DND-41 (cell line): ENCODE results near the gene LRRC8E.
A peak's percentile ranks its signal among the peaks of the same experiment; 100 is the strongest.
"Not testable (repeated sequence)": the region's sequence is repeated elsewhere in the genome, so short reads cannot be mapped to it uniquely, and the experiment has no call there.

ENCODE experiments used
- ATAC-seq: fragments of 200-7000 bp; cut with Tn5 transposase; 3 replicates; pipeline ENCODE4 v1.9.1; 2021; ENCODE audit warnings: low read depth; ENCODE audit not compliant: insufficient read depth
- DNase-seq: peaks from one replicate; pipeline ENCODE4 v3.0.0-alpha.2; 2020
- H2AFZ ChIP-seq: 2 replicates; pipeline ENCODE4 v1.6.0; 2012; ENCODE audit warnings: low read depth, low read length
- H3K27ac ChIP-seq: 2 replicates; pipeline ENCODE4 v1.5.1; 2012; ENCODE audit warnings: low read length, inconsistent platforms
- H3K27me3 ChIP-seq: fragments of 200-600 bp; sonication (generic); 2 replicates; pipeline ENCODE4 v1.6.0; 2012; ENCODE audit warnings: low read length, mild to moderate bottlenecking, inconsistent platforms; ENCODE audit not compliant: insufficient read depth, poor library complexity
- H3K36me3 ChIP-seq: 2 replicates; pipeline ENCODE4 v1.5.1; 2012; ENCODE audit warnings: low read length, inconsistent platforms; ENCODE audit not compliant: insufficient read depth
- H3K4me1 ChIP-seq: 2 replicates; pipeline ENCODE4 v1.5.1; 2012; ENCODE audit warnings: mild to moderate bottlenecking, low read length; ENCODE audit not compliant: insufficient read depth
- H3K4me2 ChIP-seq: 2 replicates; pipeline ENCODE4 v1.6.0; 2012; ENCODE audit warnings: mild to moderate bottlenecking, moderate library complexity, low read length, inconsistent platforms; ENCODE audit not compliant: insufficient read depth
- H3K4me3 ChIP-seq, 2 experiments: fragments of 200-600 bp in 1 of 2; shearing (Covaris generic) in 1 of 2; 2 replicates each; pipeline ENCODE4 v1.5.1; 2012 to 2016; ENCODE audit warnings: inconsistent platforms in 2 of 2, low read length in 2 of 2, mild to moderate bottlenecking in 2 of 2, low read depth in 1 of 2, moderate library complexity in 1 of 2
- H3K79me2 ChIP-seq: 2 replicates; pipeline ENCODE4 v1.6.0; 2012; ENCODE audit warnings: low read length, inconsistent platforms; ENCODE audit not compliant: insufficient read depth
- H3K9ac ChIP-seq: 2 replicates; pipeline ENCODE4 v1.6.0; 2012; ENCODE audit warnings: low read depth, mild to moderate bottlenecking, inconsistent platforms, low read length, moderate library complexity
- H3K9me3 ChIP-seq: 2 replicates; pipeline ENCODE4 v1.5.1; 2012; ENCODE audit warnings: low read length, moderate library complexity, mild to moderate bottlenecking, inconsistent platforms; ENCODE audit not compliant: insufficient read depth, severe bottlenecking
- H4K20me1 ChIP-seq: 2 replicates; pipeline ENCODE4 v1.6.0; 2012; ENCODE audit warnings: low read length; ENCODE audit not compliant: insufficient read depth
- EZH2 ChIP-seq: IDR thresholded peaks from 3 replicates; pipeline ENCODE4 v1.6.1; 2012; ENCODE audit warnings: borderline replicate concordance, low read depth, mild to moderate bottlenecking, moderate library complexity, low read length, inconsistent platforms; ENCODE audit not compliant: severe bottlenecking
- TF ChIP-seq, protein P1 (sequence below): IDR thresholded peaks from 2 replicates; pipeline ENCODE4 v1.5.1; 2012; ENCODE audit warnings: borderline replicate concordance, low read length, moderate library complexity, mild to moderate bottlenecking; ENCODE audit not compliant: poor library complexity, severe bottlenecking; ENCODE audit errors: extremely low read depth

The LRRC8E gene

DNA sequence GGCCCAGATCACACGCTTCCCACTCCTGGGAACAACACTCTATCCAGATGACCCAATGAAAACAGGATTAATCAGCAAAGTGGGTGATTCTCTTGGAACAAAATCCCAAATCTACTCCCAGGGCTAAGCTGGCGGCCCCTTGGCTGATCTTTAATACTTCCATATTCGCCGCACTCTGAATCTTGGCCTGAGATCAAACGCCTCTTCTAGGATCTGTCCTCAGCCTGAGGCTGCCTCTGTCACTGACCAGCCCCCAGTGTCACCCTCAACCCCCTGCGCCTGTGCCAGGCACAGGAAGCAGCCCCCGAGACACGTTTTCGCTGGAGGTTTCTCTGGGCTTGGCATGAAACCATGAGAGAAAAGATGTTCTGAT is 40.0 kb downstream of the LRRC8E start:
- Histone ChIP-seq H2AFZ (no peak overlapping the region), H3K36me3 (peaks cover 49% of the 10 kb centered on the region), H3K27me3 (no peaks in the 10 kb centered on the region), H4K20me1 (peaks cover 46% of the 10 kb centered on the region), H3K27ac (no peak overlapping the region), H3K9ac (no peak overlapping the region), H3K79me2 (peaks cover 9% of the 10 kb centered on the region), H3K4me3 (no peak overlapping the region), H3K9me3 (no peaks in the 10 kb centered on the region), H3K4me2 (no peak overlapping the region), H3K4me1 (peaks cover 18% of the 10 kb centered on the region)
- TF ChIP-seq, protein P1, sequence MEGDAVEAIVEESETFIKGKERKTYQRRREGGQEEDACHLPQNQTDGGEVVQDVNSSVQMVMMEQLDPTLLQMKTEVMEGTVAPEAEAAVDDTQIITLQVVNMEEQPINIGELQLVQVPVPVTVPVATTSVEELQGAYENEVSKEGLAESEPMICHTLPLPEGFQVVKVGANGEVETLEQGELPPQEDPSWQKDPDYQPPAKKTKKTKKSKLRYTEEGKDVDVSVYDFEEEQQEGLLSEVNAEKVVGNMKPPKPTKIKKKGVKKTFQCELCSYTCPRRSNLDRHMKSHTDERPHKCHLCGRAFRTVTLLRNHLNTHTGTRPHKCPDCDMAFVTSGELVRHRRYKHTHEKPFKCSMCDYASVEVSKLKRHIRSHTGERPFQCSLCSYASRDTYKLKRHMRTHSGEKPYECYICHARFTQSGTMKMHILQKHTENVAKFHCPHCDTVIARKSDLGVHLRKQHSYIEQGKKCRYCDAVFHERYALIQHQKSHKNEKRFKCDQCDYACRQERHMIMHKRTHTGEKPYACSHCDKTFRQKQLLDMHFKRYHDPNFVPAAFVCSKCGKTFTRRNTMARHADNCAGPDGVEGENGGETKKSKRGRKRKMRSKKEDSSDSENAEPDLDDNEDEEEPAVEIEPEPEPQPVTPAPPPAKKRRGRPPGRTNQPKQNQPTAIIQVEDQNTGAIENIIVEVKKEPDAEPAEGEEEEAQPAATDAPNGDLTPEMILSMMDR, result no peak
- TF ChIP-seq EZH2, result no peak
- DNase-seq, result no peak
- ATAC-seq, result no peak

DNA sequence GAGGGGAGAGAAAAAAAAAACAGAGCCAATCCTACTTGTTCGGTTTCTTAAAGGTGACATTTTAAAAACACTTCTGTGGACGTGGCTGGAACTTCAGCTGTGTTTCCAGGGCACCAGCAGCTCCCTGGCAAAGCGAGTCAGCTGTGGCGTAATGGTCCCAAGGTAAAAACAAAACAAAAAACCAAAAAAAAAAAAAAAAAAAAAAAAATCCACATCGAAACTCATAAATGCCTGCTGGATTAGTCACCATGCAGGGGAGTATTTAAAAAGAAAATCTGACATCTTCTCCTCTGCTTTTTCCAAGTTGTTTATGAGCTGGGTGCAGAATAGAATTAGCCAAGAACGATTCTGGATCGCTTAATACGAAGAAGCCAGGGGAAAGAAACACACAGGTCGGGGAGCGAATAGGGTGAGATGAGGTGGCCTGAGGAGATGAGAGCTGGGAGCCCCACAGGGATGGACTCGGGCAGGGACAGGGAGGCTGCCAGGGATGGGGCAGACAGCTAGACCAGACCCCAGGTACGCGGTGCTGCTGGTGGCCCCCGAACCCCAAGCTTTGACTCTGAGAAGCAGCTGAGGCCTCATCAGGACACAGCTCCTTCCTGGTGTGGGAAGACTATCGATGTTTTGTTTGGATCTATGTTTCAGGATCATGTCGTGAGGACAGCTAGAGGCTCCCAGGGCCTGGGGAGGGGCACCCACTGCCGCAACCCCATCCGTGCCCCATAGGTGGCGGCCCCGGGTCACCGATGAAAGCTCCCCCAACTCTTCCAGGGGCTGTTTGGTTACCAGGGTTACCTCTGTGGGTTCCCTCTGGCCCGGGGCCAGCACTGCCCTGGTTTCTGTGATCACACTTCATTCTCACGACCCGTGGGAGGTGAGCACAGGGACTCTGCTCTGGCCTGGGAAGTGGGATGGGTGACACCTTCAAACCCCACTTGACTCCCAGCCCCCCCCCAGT is 40.7 kb downstream of the LRRC8E start:
- DNase-seq (peak; percentile 76), ATAC-seq (peak; percentile 39)
- peaks cover 41% of the 10 kb centered on the region for H4K20me1 ChIP-seq
- H3K9me3 ChIP-seq, result no peaks in the 10 kb centered on the region
- H3K4me1 ChIP-seq, result peaks cover 18% of the 10 kb centered on the region
- H3K9ac ChIP-seq, result no peak overlapping the region
- H3K4me2 ChIP-seq, result no peak overlapping the region
- no peak overlapping the region for H3K27ac ChIP-seq
- peaks cover 53% of the 10 kb centered on the region for H3K36me3 ChIP-seq
- peaks cover 5% of the 10 kb centered on the region for H3K79me2 ChIP-seq
- H2AFZ ChIP-seq, result no peak overlapping the region
- no peak overlapping the region for H3K4me3 ChIP-seq
- TF ChIP-seq EZH2, result no peak
- TF ChIP-seq, protein P1, result peak; percentile 67
- H3K27me3 ChIP-seq, result no peaks in the 10 kb centered on the region

DNA sequence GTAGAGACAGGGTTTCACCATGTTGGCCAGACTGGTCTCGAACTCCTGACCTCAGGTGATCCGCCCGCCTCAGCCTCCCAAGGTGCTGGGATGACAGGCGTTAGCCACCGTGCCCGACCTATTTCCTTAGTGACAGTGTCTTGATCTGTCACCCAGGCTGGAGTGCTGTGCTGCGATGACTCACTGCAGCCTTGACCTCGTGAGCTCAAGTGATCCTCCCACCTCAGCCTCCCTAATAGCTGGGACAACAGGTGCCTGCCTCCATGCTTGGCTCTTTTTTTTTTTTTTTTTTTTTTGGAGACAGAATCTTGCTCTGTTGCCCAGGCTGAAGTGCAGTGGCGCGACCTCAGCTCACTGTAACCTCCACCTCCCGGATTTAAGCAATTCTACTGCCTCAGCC is 41.7 kb downstream of the LRRC8E start:
- H3K9ac ChIP-seq, H3K4me3 ChIP-seq, H3K79me2 ChIP-seq, H3K27ac ChIP-seq, H3K4me2 ChIP-seq, H2AFZ ChIP-seq, DNase-seq, H3K27me3 ChIP-seq, ATAC-seq, H3K9me3 ChIP-seq: not testable (repeated sequence)
- Histone ChIP-seq H3K36me3 (peaks cover 57% of the 10 kb centered on the region), H4K20me1 (peaks cover 34% of the 10 kb centered on the region), H3K4me1 (peaks cover 13% of the 10 kb centered on the region)

DNA sequence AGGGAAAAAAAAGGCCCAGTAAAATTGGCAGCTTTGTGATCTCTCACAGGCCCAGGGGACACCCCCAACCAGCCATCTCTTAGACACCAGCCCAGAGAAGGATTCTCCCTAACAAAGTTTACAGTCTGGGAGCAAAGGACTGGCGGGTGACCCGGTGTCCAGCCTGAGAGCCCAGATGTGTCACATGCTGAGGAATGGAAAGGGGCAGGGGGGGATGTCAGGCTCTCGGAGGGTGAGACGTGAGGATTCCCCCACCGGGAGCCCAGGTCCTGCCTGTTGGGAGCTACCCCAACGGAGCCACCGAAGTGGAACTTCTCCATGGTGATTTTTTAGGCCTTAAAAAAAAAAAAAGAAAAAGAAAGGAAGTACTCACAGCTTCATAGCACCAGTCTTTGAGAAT is 42.5 kb downstream of the LRRC8E start:
- Histone ChIP-seq H3K9me3 (no peaks in the 10 kb centered on the region), H4K20me1 (peaks cover 36% of the 10 kb centered on the region), H3K36me3 (peaks cover 64% of the 10 kb centered on the region), H3K27me3 (no peaks in the 10 kb centered on the region), H3K9ac (no peak overlapping the region), H3K4me3 (no peak overlapping the region), H3K4me2 (no peak overlapping the region), H2AFZ (no peak overlapping the region), H3K4me1 (peaks cover 7% of the 10 kb centered on the region), H3K79me2 (no peaks in the 10 kb centered on the region), H3K27ac (no peak overlapping the region)
- DNase-seq (no peak), ATAC-seq (no peak)
- TF ChIP-seq EZH2, result no peak
- TF ChIP-seq, protein P1, result no peak
